PC-9 (cell line): ENCODE data around the gene EIF4G3.

Source experiments
- EZH2 ChIP-seq: fragments of 200-600 bp; sonication (generic); IDR thresholded peaks from 2 replicates; pipeline ENCODE4 v1.8.0; 2017; ENCODE audit warnings: antibody characterized with exemption, low read depth
- TF ChIP-seq, protein P1 (sequence below): fragments of 200-600 bp; sonication (generic); conservative IDR thresholded peaks from 2 replicates; pipeline ENCODE4 v1.6.1; 2017; ENCODE audit warnings: mixed run types, antibody characterized with exemption, mild to moderate bottlenecking, moderate library complexity

DNA sequence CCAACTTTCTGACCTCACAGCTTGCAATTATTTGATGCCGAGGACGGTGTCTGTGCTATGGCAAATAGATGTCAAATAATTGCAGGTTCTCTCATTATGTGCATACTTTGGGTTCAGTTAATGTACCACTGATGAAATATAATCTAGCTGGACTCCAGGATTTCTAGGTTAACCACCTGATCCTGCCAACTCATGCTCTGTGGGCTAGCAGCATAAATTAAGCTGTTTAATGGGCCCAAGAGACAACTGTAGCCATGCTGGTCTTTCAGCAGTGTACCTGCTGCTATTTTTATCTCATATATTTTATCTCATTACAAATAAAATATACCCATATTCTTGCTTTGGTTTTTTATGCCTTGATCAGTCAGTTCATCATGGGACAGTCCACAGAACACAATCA is 346.3 kb downstream of the EIF4G3 start:
- TF ChIP-seq EZH2: no peak
- TF ChIP-seq, protein P1, sequence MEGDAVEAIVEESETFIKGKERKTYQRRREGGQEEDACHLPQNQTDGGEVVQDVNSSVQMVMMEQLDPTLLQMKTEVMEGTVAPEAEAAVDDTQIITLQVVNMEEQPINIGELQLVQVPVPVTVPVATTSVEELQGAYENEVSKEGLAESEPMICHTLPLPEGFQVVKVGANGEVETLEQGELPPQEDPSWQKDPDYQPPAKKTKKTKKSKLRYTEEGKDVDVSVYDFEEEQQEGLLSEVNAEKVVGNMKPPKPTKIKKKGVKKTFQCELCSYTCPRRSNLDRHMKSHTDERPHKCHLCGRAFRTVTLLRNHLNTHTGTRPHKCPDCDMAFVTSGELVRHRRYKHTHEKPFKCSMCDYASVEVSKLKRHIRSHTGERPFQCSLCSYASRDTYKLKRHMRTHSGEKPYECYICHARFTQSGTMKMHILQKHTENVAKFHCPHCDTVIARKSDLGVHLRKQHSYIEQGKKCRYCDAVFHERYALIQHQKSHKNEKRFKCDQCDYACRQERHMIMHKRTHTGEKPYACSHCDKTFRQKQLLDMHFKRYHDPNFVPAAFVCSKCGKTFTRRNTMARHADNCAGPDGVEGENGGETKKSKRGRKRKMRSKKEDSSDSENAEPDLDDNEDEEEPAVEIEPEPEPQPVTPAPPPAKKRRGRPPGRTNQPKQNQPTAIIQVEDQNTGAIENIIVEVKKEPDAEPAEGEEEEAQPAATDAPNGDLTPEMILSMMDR: no peak
